OCI-LY7 (cell line): ENCODE data around the gene EIF4E1B. TPM values are rescaled to one million over a fixed set of nuclear protein-coding genes. Genes with fewer than 3 reads are reported as not detected.

Experiments
- BruUV-seq: library from RNA; stranded (reverse); fragments of 400-500 nt; replicated peaks from 2 replicates; lab custom pipeline; 2021; lab: Mats Ljungman, UMichigan
- CTCF ChIA-PET: fragments of 300-600 bp; sonication (Branson Sonifier 250); formaldehyde crosslinking; loops from one replicate; lab custom pipeline; 2022; ENCODE audit warnings: antibody characterized with exemption; ENCODE audit not compliant: unreplicated experiment; lab: Charles Lee
- POLR2A ChIA-PET: fragments of 300-600 bp; sonication (Branson Sonifier 250); formaldehyde crosslinking; loops from one replicate; lab custom pipeline; 2022; ENCODE audit warnings: antibody characterized with exemption; lab: Charles Lee
- DNase-seq: peaks from one replicate; pipeline ENCODE4 v3.0.0-alpha.2; 2015; ENCODE audit warnings: low spot score
- H2AFZ ChIP-seq: fragments of 200-600 bp; sonication (generic), shearing (Covaris generic); 2 replicates; pipeline ENCODE4 v1.6.1; 2014; ENCODE audit warnings: mild to moderate bottlenecking, antibody characterized with exemption, low read length, moderate library complexity
- H3K27ac ChIP-seq: fragments of 200-600 bp; sonication (generic); 2 replicates; pipeline ENCODE4 v1.5.1; 2014; ENCODE audit warnings: mixed run types, low read depth, mild to moderate bottlenecking, moderate library complexity, low read length, inconsistent platforms; ENCODE audit not compliant: poor library complexity, severe bottlenecking
- H3K36me3 ChIP-seq: fragments of 200-600 bp; sonication (generic); 2 replicates; pipeline ENCODE4 v1.6.1; 2014; ENCODE audit warnings: mild to moderate bottlenecking, antibody characterized with exemption, low read length, moderate library complexity, mixed read lengths; ENCODE audit not compliant: insufficient read depth
- H3K4me1 ChIP-seq: fragments of 200-600 bp; sonication (generic); 2 replicates; pipeline ENCODE4 v1.5.1; 2014; ENCODE audit warnings: mild to moderate bottlenecking, low read length; ENCODE audit not compliant: insufficient read depth, poor library complexity, severe bottlenecking
- H3K4me2 ChIP-seq: fragments of 200-600 bp; sonication (generic); 2 replicates; pipeline ENCODE4 v1.6.1; 2014; ENCODE audit warnings: mild to moderate bottlenecking, low read length
- H3K4me3 ChIP-seq: fragments of 200-600 bp; sonication (generic); 2 replicates; pipeline ENCODE4 v1.5.1; 2014; ENCODE audit warnings: mild to moderate bottlenecking, low read depth, low read length; ENCODE audit not compliant: poor library complexity, severe bottlenecking
- H3K79me2 ChIP-seq: fragments of 200-600 bp; sonication (generic); 2 replicates; pipeline ENCODE4 v1.6.1; 2016; ENCODE audit warnings: low read depth, mild to moderate bottlenecking, low read length, moderate library complexity, mixed read lengths; ENCODE audit not compliant: insufficient read depth
- H3K9me2 ChIP-seq: fragments of 200-600 bp; sonication (generic); 2 replicates; pipeline ENCODE4 v1.6.1; 2016; ENCODE audit warnings: mild to moderate bottlenecking, low read length, mixed read lengths; ENCODE audit not compliant: insufficient read depth
- H3K9me3 ChIP-seq: fragments of 200-600 bp; sonication (generic); 2 replicates; pipeline ENCODE4 v1.6.1; 2014; ENCODE audit warnings: mild to moderate bottlenecking, mixed run types, low read length, mixed read lengths
- H4K20me1 ChIP-seq: fragments of 200-600 bp; sonication (generic); 2 replicates; pipeline ENCODE4 v1.6.1; 2014; ENCODE audit warnings: mild to moderate bottlenecking, antibody characterized with exemption, low read length, moderate library complexity, mixed read lengths; ENCODE audit not compliant: insufficient read depth
- EZH2phosphoT487 ChIP-seq: fragments of 200-600 bp; sonication (generic); IDR thresholded peaks from 2 replicates; pipeline ENCODE4 v1.6.1; 2018; ENCODE audit warnings: low read depth, borderline replicate concordance, mild to moderate bottlenecking, mixed run types, antibody characterized with exemption, low read length, moderate library complexity, mixed read lengths
- intact Hi-C: fragments of 100-400 bp; cut with micrococcal nuclease; formaldehyde crosslinking; loops from one replicate; pipeline ENCODE4 v1.10.0; 2022; ENCODE audit not compliant: unreplicated experiment
- total RNA-seq, 2 experiments: library from RNA; depleted of rRNA in 1 of 2; stranded (reverse); fragments of >200 nt in 1 of 2; shearing (Covaris generic) in 1 of 2; gene quantifications; 2 replicates each; pipeline ENCODE4 v1.2.3, GENCODE V29; 2014 to 2022
- TF ChIP-seq, protein P1 (sequence below): fragments of 200-600 bp; sonication (generic); conservative IDR thresholded peaks from 2 replicates; pipeline ENCODE4 v1.5.1; 2014; ENCODE audit warnings: mild to moderate bottlenecking, antibody characterized with exemption, low read length, moderate library complexity, mixed read lengths

Gene EIF4E1B
- total RNA-seq, 2 experiments from 2014 or later: 0.16 to 2.4 TPM

DNA sequence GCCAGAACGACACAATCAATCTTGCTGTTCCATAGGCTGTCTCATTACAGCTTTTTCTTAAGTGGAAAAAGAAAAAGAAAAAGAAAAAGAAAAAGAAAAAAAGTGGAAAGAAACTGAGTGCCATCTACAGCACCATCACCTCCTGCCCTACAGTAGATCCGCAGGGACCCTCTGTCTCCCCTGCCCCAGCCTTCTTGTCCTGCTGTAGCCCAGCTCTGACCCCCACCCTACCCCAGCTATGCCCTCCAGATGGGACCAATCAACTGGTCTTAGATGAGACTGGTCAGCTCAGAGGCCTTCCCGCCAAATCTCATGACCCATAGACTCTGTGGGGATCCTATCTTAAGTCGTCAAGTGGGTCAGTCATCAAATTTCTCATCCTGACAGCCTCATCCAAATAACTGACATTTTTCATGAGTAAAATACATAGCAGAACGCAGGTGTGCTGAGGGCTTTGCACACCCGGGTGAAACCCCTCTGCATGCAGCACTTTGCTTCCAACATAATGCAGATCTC is 51.6 kb downstream of the EIF4E1B start:
- Histone ChIP-seq H3K79me2 (no peaks in the 10 kb centered on the region), H3K4me1 (no peaks in the 10 kb centered on the region), H2AFZ (no peak overlapping the region), H3K9me2 (no peaks in the 10 kb centered on the region), H3K4me3 (no peak overlapping the region), H3K9me3 (0 out of 2 replicates have a peak, but pooled peaks cover 9% of the 10 kb centered on the region), H3K27ac (no peak overlapping the region), H4K20me1 (no peaks in the 10 kb centered on the region), H3K36me3 (no peaks in the 10 kb centered on the region), H3K4me2 (no peak overlapping the region)
- CTCF ChIA-PET: no interaction called here
- no TSS peak for BruUV-seq
- no peak for DNase-seq
- no peak for TF ChIP-seq EZH2phosphoT487
- TF ChIP-seq, protein P1, sequence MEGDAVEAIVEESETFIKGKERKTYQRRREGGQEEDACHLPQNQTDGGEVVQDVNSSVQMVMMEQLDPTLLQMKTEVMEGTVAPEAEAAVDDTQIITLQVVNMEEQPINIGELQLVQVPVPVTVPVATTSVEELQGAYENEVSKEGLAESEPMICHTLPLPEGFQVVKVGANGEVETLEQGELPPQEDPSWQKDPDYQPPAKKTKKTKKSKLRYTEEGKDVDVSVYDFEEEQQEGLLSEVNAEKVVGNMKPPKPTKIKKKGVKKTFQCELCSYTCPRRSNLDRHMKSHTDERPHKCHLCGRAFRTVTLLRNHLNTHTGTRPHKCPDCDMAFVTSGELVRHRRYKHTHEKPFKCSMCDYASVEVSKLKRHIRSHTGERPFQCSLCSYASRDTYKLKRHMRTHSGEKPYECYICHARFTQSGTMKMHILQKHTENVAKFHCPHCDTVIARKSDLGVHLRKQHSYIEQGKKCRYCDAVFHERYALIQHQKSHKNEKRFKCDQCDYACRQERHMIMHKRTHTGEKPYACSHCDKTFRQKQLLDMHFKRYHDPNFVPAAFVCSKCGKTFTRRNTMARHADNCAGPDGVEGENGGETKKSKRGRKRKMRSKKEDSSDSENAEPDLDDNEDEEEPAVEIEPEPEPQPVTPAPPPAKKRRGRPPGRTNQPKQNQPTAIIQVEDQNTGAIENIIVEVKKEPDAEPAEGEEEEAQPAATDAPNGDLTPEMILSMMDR: no peak
- POLR2A ChIA-PET: interaction anchor here (0.6 to 1.0 kb wide), 3 partner anchors 11 to 35 kb away, joined by 3 to 4 read pairs (median 4); partner anchors contain the start of gene TSPAN17
- intact Hi-C loops: no loop called here

GRCh38 chr5:176685010-176685409 is 54.5 kb downstream of the EIF4E1B start:
- CTCF ChIA-PET: no interaction called here

GRCh38 chr5:176687247-176687646 is 56.8 kb downstream of the EIF4E1B start:
- Histone ChIP-seq H3K4me2 (no peak overlapping the region), H2AFZ (no peak overlapping the region), H3K79me2 (no peaks in the 10 kb centered on the region), H3K27ac (no peak overlapping the region), H3K9me3 (0 out of 2 replicates have a peak, but pooled peaks cover 9% of the 10 kb centered on the region), H4K20me1 (no peaks in the 10 kb centered on the region), H3K36me3 (no peaks in the 10 kb centered on the region), H3K9me2 (no peaks in the 10 kb centered on the region), H3K4me1 (no peaks in the 10 kb centered on the region), H3K4me3 (no peak overlapping the region)
- DNase-seq: no peak
- intact Hi-C loops: no loop called here
- POLR2A ChIA-PET: no interaction called here
- CTCF ChIA-PET: no interaction called here
- no TSS peak for BruUV-seq
- TF ChIP-seq EZH2phosphoT487: no peak
- TF ChIP-seq, protein P1: no peak

More at GRCh38 chr5:176685010-176685409, 54.5 kb downstream of the EIF4E1B start:
- no TSS peak for BruUV-seq
- H3K9me2 ChIP-seq: no peaks in the 10 kb centered on the region
- no peaks in the 10 kb centered on the region for H4K20me1 ChIP-seq
- TF ChIP-seq EZH2phosphoT487: no peak
- TF ChIP-seq, protein P1: no peak
- H3K4me1 ChIP-seq: no peaks in the 10 kb centered on the region
- no peak overlapping the region for H2AFZ ChIP-seq
- H3K79me2 ChIP-seq: no peaks in the 10 kb centered on the region
- 0 out of 2 replicates have a peak, but pooled peaks cover 9% of the 10 kb centered on the region for H3K9me3 ChIP-seq
- H3K27ac ChIP-seq: no peak overlapping the region
- DNase-seq: no peak
- H3K36me3 ChIP-seq: no peaks in the 10 kb centered on the region
- intact Hi-C loops: no loop called here
- no peak overlapping the region for H3K4me3 ChIP-seq
- POLR2A ChIA-PET: interaction anchor here (0.7 kb wide), 1 partner anchor 414 kb away, joined by 3 read pairs; no protein-coding TSS in a partner anchor
- no peak overlapping the region for H3K4me2 ChIP-seq
